Natural killer cell (primary cell): ENCODE data around the gene MAGEA12. TPM values are rescaled to one million over a fixed set of nuclear protein-coding genes. Genes with fewer than 3 reads are reported as not detected.
"Not testable (repeated sequence)": the region's sequence is repeated elsewhere in the genome, so short reads cannot be mapped to it uniquely, and the experiment has no call there.

Experiments
- ATAC-seq, 3 donors: fragments of 150-1000 bp in 2 of 3; fragments of 200-7000 bp in 1 of 3; cut with Tn5 transposase; 1 replicate in 1 of 3; 2 replicates in 2 of 3; pipeline ENCODE4 v1.10.0; 2021; ENCODE audit warnings: mild to moderate bottlenecking in 2 of 3, moderate library complexity in 2 of 3
- DNase-seq, 2 donors: peaks; one replicate each; pipeline versions ENCODE4 v3.0.0 to v3.0.0-alpha.2; 2013 to 2021; ENCODE audit warnings: mixed read lengths in 1 of 2
- H3K27ac ChIP-seq: one replicate; pipeline ENCODE4 v1.5.1; 2013; ENCODE audit warnings: mild to moderate bottlenecking, low read length
- H3K27me3 ChIP-seq: one replicate; pipeline ENCODE4 v1.6.1; 2013; ENCODE audit warnings: low read length; ENCODE audit not compliant: control insufficient read depth, insufficient read depth
- H3K36me3 ChIP-seq: one replicate; pipeline ENCODE4 v1.6.1; 2013; ENCODE audit warnings: low read length; ENCODE audit not compliant: control insufficient read depth, insufficient read depth
- H3K4me1 ChIP-seq: one replicate; pipeline ENCODE4 v1.6.1; 2013; ENCODE audit warnings: low read length; ENCODE audit not compliant: control insufficient read depth, insufficient read depth
- H3K4me3 ChIP-seq: one replicate; pipeline ENCODE4 v1.5.1; 2013; ENCODE audit warnings: low read length
- H3K9me3 ChIP-seq: one replicate; pipeline ENCODE4 v1.6.1; 2013; ENCODE audit warnings: low read length; ENCODE audit not compliant: control insufficient read depth, insufficient read depth
- H3K27ac Mint-ChIP-seq, 2 donors: one replicate each; pipeline ENCODE4 v1.8.0; 2022; ENCODE audit warnings: mild to moderate bottlenecking in 2 of 2, mixed read lengths in 2 of 2, moderate library complexity in 1 of 2
- H3K27me3 Mint-ChIP-seq, 2 donors: one replicate each; pipeline ENCODE4 v1.8.0; 2022; ENCODE audit warnings: low read depth in 2 of 2, mixed read lengths in 2 of 2
- H3K36me3 Mint-ChIP-seq: one replicate; pipeline ENCODE4 v1.8.0; 2022; ENCODE audit warnings: mixed read lengths
- H3K4me1 Mint-ChIP-seq, 2 donors: one replicate each; pipeline ENCODE4 v1.8.0; 2022; ENCODE audit warnings: mixed read lengths in 2 of 2
- H3K4me3 Mint-ChIP-seq: one replicate; pipeline ENCODE4 v1.8.0; 2022; ENCODE audit warnings: mild to moderate bottlenecking, moderate library complexity, mixed read lengths
- H3K9me3 Mint-ChIP-seq, 2 donors: one replicate each; pipeline ENCODE4 v1.8.0; 2022; ENCODE audit warnings: mixed read lengths in 2 of 2
- WGBS: methylation state at CpG from one replicate; pipeline ENCODE4 v1.1.7; 2013; ENCODE audit warnings: missing lambda C conversion rate; ENCODE audit not compliant: insufficient coverage; 5-methylcytosine and 5-hydroxymethylcytosine counted together
- intact Hi-C: fragments of 100-400 bp; cut with micrococcal nuclease; formaldehyde crosslinking; loops from one replicate; pipeline ENCODE4 v1.14.2; 2022
- total RNA-seq, 4 donors: library from RNA; stranded (reverse); fragments of 120-200 nt in 1 of 4; gene quantifications; one replicate each; pipeline versions ENCODE4 v1.2.3 to v1.2.4, GENCODE V29; 2013 to 2022

MAGEA12 gene
- total RNA-seq, 3 donors from 2014 or later (not counting 1 experiment from before 2014, with no cell fraction given): not detected

DNA sequence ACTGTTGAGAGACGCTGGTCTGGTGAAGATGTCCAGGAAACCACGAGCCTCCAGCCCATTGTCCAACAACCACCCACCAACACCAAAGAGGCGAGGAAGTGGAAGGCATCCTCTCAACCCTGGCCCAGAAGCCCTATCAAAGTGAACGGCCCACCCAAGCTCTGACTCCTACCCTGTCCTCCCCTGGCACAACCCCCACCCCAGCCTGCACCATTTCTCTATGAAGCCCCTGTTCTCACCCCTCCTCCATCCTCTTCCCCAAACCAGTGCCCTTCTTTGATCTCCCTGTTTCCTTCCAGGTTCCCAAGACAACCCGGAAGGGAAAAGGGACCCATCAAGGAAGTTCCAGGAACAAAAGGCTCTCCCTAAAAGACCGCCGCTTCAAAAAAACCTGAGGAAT lies 26.0 kb downstream of the MAGEA12 start:
- H3K27me3 ChIP-seq, DNase-seq, H3K4me1 Mint-ChIP-seq, H3K36me3 ChIP-seq, H3K27me3 Mint-ChIP-seq, ATAC-seq, H3K9me3 ChIP-seq, H3K36me3 Mint-ChIP-seq, H3K4me3 Mint-ChIP-seq, H3K9me3 Mint-ChIP-seq, H3K27ac ChIP-seq, H3K27ac Mint-ChIP-seq, intact Hi-C loops, H3K4me1 ChIP-seq, H3K4me3 ChIP-seq: not testable (repeated sequence)
- no CpG with 5 or more reads among the region's 7 CpGs for WGBS

- H3K27ac Mint-ChIP-seq, H3K4me1 Mint-ChIP-seq, H3K4me3 Mint-ChIP-seq, H3K4me1 ChIP-seq, H3K36me3 ChIP-seq, intact Hi-C loops, H3K9me3 Mint-ChIP-seq, H3K27me3 ChIP-seq, H3K9me3 ChIP-seq, H3K27me3 Mint-ChIP-seq, H3K27ac ChIP-seq, H3K36me3 Mint-ChIP-seq, ATAC-seq, H3K4me3 ChIP-seq, DNase-seq: not testable (repeated sequence)
- no CpG with 5 or more reads among the region's 7 CpGs for WGBS
Measured at GRCh38 chrX:152761582-152761981, 28.0 kb downstream of the MAGEA12 start.

DNA sequence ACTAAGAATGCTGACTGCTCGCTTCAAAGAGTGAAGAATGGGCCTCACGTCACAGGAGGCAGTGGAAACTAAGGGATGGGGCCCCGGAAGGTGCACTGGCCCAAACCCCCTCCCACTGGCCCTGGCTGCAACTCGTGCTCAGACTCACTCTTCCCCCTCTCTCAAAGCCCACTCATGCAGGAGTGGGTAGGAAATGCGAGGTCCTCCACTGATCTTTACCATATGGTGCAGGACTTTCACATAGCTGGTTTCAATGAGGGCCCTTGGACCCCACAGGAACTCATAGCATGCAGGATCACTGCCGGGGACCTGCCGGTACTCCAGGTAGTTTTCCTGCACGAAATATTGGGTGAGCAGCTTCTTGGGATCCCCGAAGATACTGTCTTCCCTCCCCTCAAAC lies 33.0 kb downstream of the MAGEA12 start:
- H3K36me3 Mint-ChIP-seq, H3K4me1 ChIP-seq, H3K4me3 ChIP-seq, ATAC-seq, H3K27ac Mint-ChIP-seq, H3K27me3 ChIP-seq, intact Hi-C loops, H3K27me3 Mint-ChIP-seq, DNase-seq, H3K36me3 ChIP-seq, H3K9me3 ChIP-seq, H3K9me3 Mint-ChIP-seq, H3K4me1 Mint-ChIP-seq, H3K27ac ChIP-seq, H3K4me3 Mint-ChIP-seq: not testable (repeated sequence)
- 93% methylated on average over 6 of the region's 9 CpGs for WGBS

- no CpG with 5 or more reads among the region's 29 CpGs for WGBS
- H3K9me3 Mint-ChIP-seq, H3K4me1 Mint-ChIP-seq, intact Hi-C loops, H3K27me3 Mint-ChIP-seq, H3K9me3 ChIP-seq, H3K4me1 ChIP-seq, H3K4me3 ChIP-seq, H3K27me3 ChIP-seq, ATAC-seq, DNase-seq, H3K27ac ChIP-seq, H3K36me3 Mint-ChIP-seq, H3K27ac Mint-ChIP-seq, H3K4me3 Mint-ChIP-seq, H3K36me3 ChIP-seq: not testable (repeated sequence)
Measured at GRCh38 chrX:152769549-152770289, 36.2 kb downstream of the MAGEA12 start, which contains the start of gene MAGEA6. Gene MAGEA6 (minus strand): TSS chrX:152769689. CDS start chrX:152767650, 2,039 bp downstream.

DNA sequence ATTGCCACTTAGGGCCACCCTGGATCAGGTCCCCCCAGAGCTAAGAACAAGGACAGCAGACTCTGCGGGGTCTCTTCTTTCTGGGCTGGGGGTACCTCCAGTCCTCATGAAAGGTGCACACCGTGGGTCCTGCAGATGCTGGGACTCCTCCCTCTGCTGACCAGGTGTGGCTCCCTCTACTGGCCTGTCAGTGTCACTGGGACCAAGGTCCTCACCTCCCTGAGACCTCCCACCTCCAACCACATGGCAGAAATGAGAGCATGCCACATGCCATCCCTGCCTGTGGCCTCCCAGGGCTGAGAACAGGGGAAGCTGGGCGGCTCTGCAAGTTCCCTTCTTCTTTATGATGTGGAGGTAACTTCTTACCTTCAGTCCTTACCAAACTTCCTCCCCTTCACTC lies 53.5 kb downstream of the MAGEA12 start:
- H3K27ac ChIP-seq, H3K9me3 ChIP-seq, H3K36me3 ChIP-seq, intact Hi-C loops, H3K4me1 Mint-ChIP-seq, H3K36me3 Mint-ChIP-seq, H3K4me3 Mint-ChIP-seq, DNase-seq, H3K4me3 ChIP-seq, H3K4me1 ChIP-seq, H3K27ac Mint-ChIP-seq, H3K27me3 ChIP-seq, H3K9me3 Mint-ChIP-seq: not testable (repeated sequence)
- peaks cover 0 to 12% of the 10 kb centered on the region in 2 donors for H3K27me3 Mint-ChIP-seq
- ATAC-seq: peak in 1 of 3 donors; percentile 54
- WGBS: no CpG with 5 or more reads among the region's 3 CpGs

Other genes with a start within 250 kb of the MAGEA12 start
- not detected for gene GABRQ, start 95.9 kb upstream of the MAGEA12 start, total RNA-seq
- gene MAGEA3, start 35.0 kb upstream of the MAGEA12 start, total RNA-seq: not detected
- not detected for gene CSAG2, start 24.5 kb upstream of the MAGEA12 start, total RNA-seq
- gene MAGEA2B, start 19.1 kb upstream of the MAGEA12 start, total RNA-seq: not detected
- gene CSAG1, start within 50 bp of the MAGEA12 start, total RNA-seq: not detected
- not detected for gene MAGEA2, start 20.1 kb downstream of the MAGEA12 start, total RNA-seq
- not detected for gene CSAG3, start 25.5 kb downstream of the MAGEA12 start, total RNA-seq
- not detected for gene MAGEA6, start 35.9 kb downstream of the MAGEA12 start, total RNA-seq
- gene CETN2, start 97.0 kb downstream of the MAGEA12 start, total RNA-seq: 10 to 100 TPM in 1 of 3 donors, 1 to 10 TPM in 2; 8.3 to 11.0 (median 9.8) TPM
- 1 to 10 TPM; 4.9 to 8.2 (median 7.9) TPM for gene NSDHL, start 97.3 kb downstream of the MAGEA12 start, total RNA-seq
- 10 to 100 TPM in 1 of 3 donors, 1 to 10 TPM in 2; 1.9 to 12.4 (median 6.5) TPM for gene ZNF185, start 164.3 kb downstream of the MAGEA12 start, total RNA-seq